NCI-H460 (cell line): ENCODE results near the gene NOL9. TPM values are rescaled to one million over a fixed set of nuclear protein-coding genes. Genes with fewer than 3 reads are reported as not detected.
"Not testable (repeated sequence)": the region's sequence is repeated elsewhere in the genome, so short reads cannot be mapped to it uniquely, and the experiment has no call there.

ENCODE experiments used
- DNase-seq: peaks from one replicate; pipeline ENCODE4 v3.0.0-alpha.2; 2016; ENCODE audit warnings: low read depth; ENCODE audit errors: extremely low read depth
- total RNA-seq: library from RNA; depleted of rRNA; stranded (reverse); fragments of >200 nt; shearing (Covaris generic); gene quantifications from 2 replicates; pipeline ENCODE4 v1.2.3, GENCODE V29; 2014

The NOL9 gene
- total RNA-seq, 1 experiment from 2014 or later: 24.5 TPM

GRCh38 chr1:6574818-6575217 is 20.5 kb upstream of the NOL9 start:
- DNase-seq: no peak

GRCh38 chr1:6574025-6574620 is 19.8 kb upstream of the NOL9 start:
- no peak for DNase-seq

- DNase-seq: no peak
Measured at GRCh38 chr1:6572653-6573383, 18.5 kb upstream of the NOL9 start.

GRCh38 chr1:6570987-6571386 is 16.7 kb upstream of the NOL9 start:
- DNase-seq: no peak

GRCh38 chr1:6570100-6570499 is 15.8 kb upstream of the NOL9 start:
- no peak for DNase-seq

GRCh38 chr1:6569033-6569432 is 14.7 kb upstream of the NOL9 start:
- no peak for DNase-seq

- no peak for DNase-seq
Measured at GRCh38 chr1:6560267-6560666, 6.0 kb upstream of the NOL9 start.

GRCh38 chr1:6559161-6559560 is 4.8 kb upstream of the NOL9 start:
- DNase-seq: not testable (repeated sequence)

GRCh38 chr1:6557597-6557996 is 3.3 kb upstream of the NOL9 start:
- no peak for DNase-seq

GRCh38 chr1:6554907-6555778 is 830 bp upstream of the NOL9 start, which contains the start of gene TAS1R1:
TSS of gene TAS1R1 (plus strand) at chr1:6555307. CDS start at chr1:6555374, 67 bp downstream.
- DNase-seq: no peak

GRCh38 chr1:6547301-6547700 is 7.0 kb downstream of the NOL9 start:
- no peak for DNase-seq

- no peak for DNase-seq
Measured at GRCh38 chr1:6546326-6546725, 8.0 kb downstream of the NOL9 start.

GRCh38 chr1:6545276-6546112 is 8.8 kb downstream of the NOL9 start:
- no peak for DNase-seq

- no peak for DNase-seq
Measured at GRCh38 chr1:6544831-6545230, 9.5 kb downstream of the NOL9 start.

GRCh38 chr1:6538956-6539355 is 15.4 kb downstream of the NOL9 start:
- DNase-seq: no peak

- DNase-seq: no peak
Measured at GRCh38 chr1:6536291-6536690, 18.0 kb downstream of the NOL9 start.

- DNase-seq: no peak
Measured at GRCh38 chr1:6535214-6535613, 19.1 kb downstream of the NOL9 start.

- DNase-seq: no peak
Measured at GRCh38 chr1:6534248-6534822, 20.0 kb downstream of the NOL9 start.

GRCh38 chr1:6531996-6532395 is 22.3 kb downstream of the NOL9 start:
- no peak for DNase-seq

- DNase-seq: no peak
Measured at GRCh38 chr1:6530504-6531160, 23.7 kb downstream of the NOL9 start.
